ENCODE results near the gene TBKBP1.

DNA sequence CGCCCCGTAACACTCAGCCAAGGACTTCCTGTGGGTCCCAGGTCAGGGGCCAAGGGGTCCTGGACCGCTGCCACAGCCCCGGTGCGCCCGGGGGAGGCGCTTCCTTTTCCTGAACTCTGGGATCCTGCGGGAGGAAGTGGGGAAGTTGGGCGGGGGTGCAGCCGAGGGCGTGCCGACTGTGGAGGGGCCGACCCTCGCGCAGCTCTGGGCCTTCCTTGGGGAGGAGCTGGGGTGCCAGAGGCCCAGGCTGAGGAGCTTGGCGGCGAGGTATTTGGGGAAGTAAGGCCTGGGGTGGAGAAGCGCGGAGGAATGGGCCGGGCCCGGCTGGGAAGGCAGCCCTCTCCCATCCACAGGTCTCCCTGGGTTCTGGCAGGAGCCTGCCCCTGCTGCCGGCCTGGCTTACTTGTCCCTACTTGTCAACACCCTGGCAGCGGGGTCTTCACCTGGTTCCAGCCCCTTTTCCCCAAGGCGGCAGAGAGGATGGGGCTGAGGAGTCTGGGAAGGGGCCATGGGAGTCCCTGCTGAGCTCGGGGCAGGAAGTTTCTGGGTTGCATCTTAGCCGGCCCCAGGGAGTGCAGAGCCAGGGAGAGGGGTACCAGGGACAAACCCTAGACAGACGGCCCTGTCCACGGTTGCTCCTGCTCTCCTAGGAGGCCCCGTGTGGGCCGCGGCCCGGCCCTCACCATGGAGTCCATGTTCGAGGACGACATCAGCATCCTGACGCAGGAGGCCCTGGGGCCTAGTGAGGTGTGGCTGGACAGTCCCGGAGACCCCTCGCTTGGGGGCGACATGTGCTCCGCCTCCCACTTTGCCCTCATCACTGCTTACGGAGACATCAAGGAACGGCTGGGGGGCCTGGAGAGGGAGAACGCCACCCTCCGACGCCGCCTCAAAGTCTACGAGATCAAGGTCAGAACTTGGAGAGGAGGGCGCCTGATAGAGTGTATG lies 1.7 kb downstream of the TBKBP1 start:
- no peak for TF ChIP-seq CTCF (IDR thresholded peaks at IDR 0.05; ENCODE audit: low read depth, low read length)
- TF ChIP-seq MYC (IDR thresholded peaks at IDR 0.05; ENCODE audit: low read depth, low read length) = no peak

Data from NB4 (cell line).